Stimulated activated CD4-positive, alpha-beta T cell treated with anti-CD3 and anti-CD28 coated beads, Interleukin-2, amount 100 ng/mL, for 24 hours (primary cell): ENCODE results near the gene KLHDC7A.

ENCODE experiments used
- DNase-seq, 2 donors: peaks; one replicate each; pipeline ENCODE4 v3.0.0-alpha.2; 2020

The KLHDC7A gene

DNA sequence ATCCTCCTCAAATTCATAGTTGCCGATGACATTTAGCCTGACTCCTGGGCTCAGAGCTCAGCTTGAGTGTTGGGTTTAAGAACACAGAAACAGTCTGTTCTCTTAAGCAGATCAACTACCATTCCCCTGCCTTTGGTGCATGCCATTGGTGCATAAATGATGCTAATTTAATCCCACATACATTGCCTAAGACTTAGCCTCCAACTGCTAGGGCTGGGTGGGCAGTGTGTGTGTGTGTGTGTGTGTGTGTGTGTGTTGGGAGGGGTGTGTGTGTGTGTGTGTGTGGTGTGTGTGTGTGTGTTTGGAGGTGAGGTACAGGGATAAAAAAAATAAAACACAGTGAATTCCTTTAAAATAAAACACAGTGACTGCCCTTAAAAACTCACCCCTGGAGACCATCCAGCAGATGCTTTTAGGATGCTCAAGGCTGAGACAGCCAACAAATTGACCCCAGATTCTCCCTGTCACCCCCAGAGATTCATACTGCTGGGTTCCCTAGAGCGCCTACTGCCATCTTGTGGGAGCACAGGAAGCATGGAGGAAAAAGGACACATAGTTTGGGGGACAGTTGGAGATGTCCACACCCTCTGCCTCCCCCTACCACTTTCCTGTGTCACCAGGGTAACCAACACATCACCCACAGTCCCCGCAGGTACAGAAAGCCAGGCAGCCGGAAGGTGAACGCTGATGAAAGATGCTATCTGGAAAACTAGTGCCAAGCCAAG, 30.6 kb downstream of the KLHDC7A start:
- DNase-seq: no peak

- DNase-seq: no peak
These were observed 31.1 kb downstream of the KLHDC7A start for GRCh38 chr1:18511874-18512150.

DNA sequence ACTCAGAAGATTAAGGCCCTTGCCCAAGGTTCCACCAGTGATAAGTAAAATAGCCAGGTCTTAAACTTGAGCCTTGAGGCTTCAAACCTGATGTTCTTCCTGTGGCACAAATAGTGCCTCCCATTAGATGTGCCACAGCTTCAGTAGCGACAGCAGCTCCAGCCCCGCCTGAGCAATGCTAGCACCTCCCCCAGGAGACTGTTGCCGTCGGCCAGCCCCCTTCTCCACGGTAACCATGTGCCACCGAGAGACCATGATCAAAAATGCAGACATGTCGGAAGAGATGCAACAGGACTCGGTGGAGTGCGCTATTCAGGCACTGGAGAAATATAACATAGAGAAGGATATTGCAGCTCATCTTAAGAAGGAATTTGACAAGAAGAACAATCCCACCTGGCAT, 32.2 kb downstream of the KLHDC7A start:
- no peak for DNase-seq

- DNase-seq: no peak
These were observed 33.3 kb downstream of the KLHDC7A start for GRCh38 chr1:18513995-18514394.

GRCh38 chr1:18515120-18515667, 34.5 kb downstream of the KLHDC7A start:
- DNase-seq: no peak

- DNase-seq: no peak
These were observed 35.7 kb downstream of the KLHDC7A start for GRCh38 chr1:18516473-18516872.

- DNase-seq: no peak
These were observed 45.9 kb downstream of the KLHDC7A start for GRCh38 chr1:18526436-18527275.

GRCh38 chr1:18527514-18527913, 46.8 kb downstream of the KLHDC7A start:
- no peak for DNase-seq

- no peak for DNase-seq
These were observed 47.2 kb downstream of the KLHDC7A start for GRCh38 chr1:18527921-18528320.

DNA sequence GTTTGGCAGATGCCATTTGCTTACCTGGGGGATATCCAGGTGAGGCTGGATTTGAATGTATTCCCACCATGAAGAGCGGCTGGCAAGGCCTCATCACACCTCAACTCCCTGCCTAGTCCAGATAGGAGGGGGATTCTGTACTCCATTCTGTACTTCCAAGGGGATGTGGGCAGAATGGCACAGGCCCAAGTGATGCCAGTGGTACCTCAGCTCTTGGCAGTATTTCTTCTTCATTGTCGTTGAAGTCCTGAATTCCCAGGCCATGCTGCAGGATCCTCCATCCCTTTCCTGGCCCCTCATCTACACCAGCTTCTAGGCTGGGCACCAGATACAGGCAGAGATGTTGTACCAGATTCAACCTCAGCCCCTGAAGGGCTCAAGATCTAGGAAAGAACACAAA, 47.9 kb downstream of the KLHDC7A start:
- no peak for DNase-seq

GRCh38 chr1:18529714-18530113, 49.0 kb downstream of the KLHDC7A start:
- DNase-seq: no peak

GRCh38 chr1:18530587-18531502, 50.1 kb downstream of the KLHDC7A start:
- peak in 1 of 2 donors; percentile 3 for DNase-seq

DNA sequence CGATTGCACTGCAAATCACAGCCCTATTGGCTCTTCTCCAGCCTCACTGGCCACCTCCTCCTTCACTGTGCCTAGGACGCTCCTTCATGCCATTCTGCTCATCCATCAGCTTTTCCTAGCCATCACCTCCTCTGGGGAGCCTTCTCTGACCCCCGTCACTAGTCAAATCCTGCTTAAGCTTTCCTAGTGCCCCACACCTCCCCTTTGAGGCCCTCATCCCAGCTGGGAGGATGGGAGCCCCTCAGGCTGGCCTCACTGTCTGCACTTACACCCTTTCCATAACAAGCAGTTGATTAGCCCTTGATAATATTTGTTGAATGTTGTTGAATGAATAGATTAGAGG, 50.7 kb downstream of the KLHDC7A start:
- DNase-seq: no peak

DNA sequence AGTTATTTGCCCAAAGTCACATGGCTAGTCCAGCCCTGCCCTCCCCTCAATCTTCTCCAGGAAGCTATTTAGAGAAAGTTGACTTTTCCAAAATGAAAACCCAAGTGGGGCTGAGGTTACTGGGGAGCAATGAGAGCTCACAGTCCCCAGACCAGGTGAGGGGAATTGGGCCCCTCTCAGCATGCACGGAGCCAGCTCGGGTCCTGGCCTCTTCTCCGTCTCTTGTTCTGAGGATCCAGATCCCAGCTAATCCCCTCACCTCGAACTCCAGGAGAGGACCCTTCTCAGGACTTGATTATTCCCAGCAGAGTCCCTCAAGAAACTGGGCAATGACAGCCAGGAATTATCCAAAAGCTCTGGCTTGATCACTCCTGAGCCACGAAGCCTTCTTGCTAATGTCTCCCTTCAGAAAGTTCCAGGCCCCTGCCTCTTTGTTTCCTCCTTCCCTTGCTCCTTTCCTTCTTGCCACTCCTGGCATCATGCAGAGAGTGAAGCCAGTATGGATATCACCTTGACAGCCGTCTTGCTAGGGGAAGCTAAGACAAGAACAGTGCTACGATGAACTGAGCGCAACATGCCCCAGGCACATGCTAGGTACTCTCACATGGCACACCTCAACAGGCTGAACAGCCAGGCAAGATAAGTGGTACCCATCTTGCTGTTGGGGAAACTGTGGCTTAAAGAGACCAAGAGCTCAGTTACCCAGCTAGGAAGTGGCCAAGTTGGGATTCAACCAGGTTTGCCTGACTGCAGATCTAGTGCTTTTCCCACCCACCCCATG, 51.9 kb downstream of the KLHDC7A start:
- DNase-seq: no peak

- DNase-seq: no peak
These were observed 52.5 kb downstream of the KLHDC7A start for GRCh38 chr1:18533259-18533658.

GRCh38 chr1:18534810-18535205, 54.1 kb downstream of the KLHDC7A start:
- DNase-seq: no peak
